GM19328 (cell line): ENCODE measurements around the gene TMEM43.
A peak's percentile ranks its signal among the peaks of the same experiment; 100 is the strongest.

Experiments
- ATAC-seq: cut with Tn5 transposase; IDR thresholded peaks from one replicate; pipeline ENCODE4 v1.9.1; 2021; ENCODE audit warnings: mild to moderate bottlenecking, moderate library complexity; ENCODE audit not compliant: unreplicated experiment

The TMEM43 gene

GRCh38 chr3:14135581-14135980, 10.7 kb downstream of the TMEM43 start:
- ATAC-seq: no peak

GRCh38 chr3:14137004-14137403, 12.2 kb downstream of the TMEM43 start:
- ATAC-seq: no peak

GRCh38 chr3:14137445-14137844, 12.6 kb downstream of the TMEM43 start:
- ATAC-seq: no peak

- ATAC-seq: no peak
These were observed 13.4 kb downstream of the TMEM43 start for GRCh38 chr3:14138109-14138877.

GRCh38 chr3:14138878-14139655, 14.2 kb downstream of the TMEM43 start:
- ATAC-seq: no peak

- no peak for ATAC-seq
These were observed 14.9 kb downstream of the TMEM43 start for GRCh38 chr3:14139771-14140170.

- no peak for ATAC-seq
These were observed 15.8 kb downstream of the TMEM43 start for GRCh38 chr3:14140668-14141067.

- no peak for ATAC-seq
These were observed 16.3 kb downstream of the TMEM43 start for GRCh38 chr3:14141144-14141543.

- ATAC-seq: no peak
These were observed 16.9 kb downstream of the TMEM43 start for GRCh38 chr3:14141602-14142341.

GRCh38 chr3:14142567-14143270, 17.9 kb downstream of the TMEM43 start:
- ATAC-seq: no peak

- ATAC-seq: no peak
These were observed 18.7 kb downstream of the TMEM43 start for GRCh38 chr3:14143271-14144225.

GRCh38 chr3:14144423-14145075, 19.7 kb downstream of the TMEM43 start:
- ATAC-seq: peak; percentile 91

- ATAC-seq: no peak
These were observed 20.4 kb downstream of the TMEM43 start for GRCh38 chr3:14145236-14145635.

GRCh38 chr3:14145670-14146380, 21.0 kb downstream of the TMEM43 start:
- no peak for ATAC-seq

- ATAC-seq: no peak
These were observed 21.7 kb downstream of the TMEM43 start for GRCh38 chr3:14146381-14147065.

- ATAC-seq: no peak
These were observed 22.2 kb downstream of the TMEM43 start for GRCh38 chr3:14147066-14147435.

- ATAC-seq: no peak
These were observed 22.8 kb downstream of the TMEM43 start for GRCh38 chr3:14147617-14148016.
